Natural killer cell (primary cell): ENCODE results near the gene PLA2G4A. TPM values are rescaled to one million over a fixed set of nuclear protein-coding genes. Genes with fewer than 3 reads are reported as not detected.

ENCODE experiments used
- ATAC-seq, 3 donors: fragments of 150-1000 bp in 2 of 3; fragments of 200-7000 bp in 1 of 3; cut with Tn5 transposase; 1 replicate in 1 of 3; 2 replicates in 2 of 3; pipeline ENCODE4 v1.10.0; 2021; ENCODE audit warnings: mild to moderate bottlenecking in 2 of 3, moderate library complexity in 2 of 3
- DNase-seq, 2 donors: peaks; one replicate each; pipeline versions ENCODE4 v3.0.0 to v3.0.0-alpha.2; 2013 to 2021; ENCODE audit warnings: mixed read lengths in 1 of 2
- H3K27ac ChIP-seq: one replicate; pipeline ENCODE4 v1.5.1; 2013; ENCODE audit warnings: mild to moderate bottlenecking, low read length
- H3K27me3 ChIP-seq: one replicate; pipeline ENCODE4 v1.6.1; 2013; ENCODE audit warnings: low read length; ENCODE audit not compliant: control insufficient read depth, insufficient read depth
- H3K36me3 ChIP-seq: one replicate; pipeline ENCODE4 v1.6.1; 2013; ENCODE audit warnings: low read length; ENCODE audit not compliant: control insufficient read depth, insufficient read depth
- H3K4me1 ChIP-seq: one replicate; pipeline ENCODE4 v1.6.1; 2013; ENCODE audit warnings: low read length; ENCODE audit not compliant: control insufficient read depth, insufficient read depth
- H3K4me3 ChIP-seq: one replicate; pipeline ENCODE4 v1.5.1; 2013; ENCODE audit warnings: low read length
- H3K9me3 ChIP-seq: one replicate; pipeline ENCODE4 v1.6.1; 2013; ENCODE audit warnings: low read length; ENCODE audit not compliant: control insufficient read depth, insufficient read depth
- H3K27ac Mint-ChIP-seq, 2 donors: one replicate each; pipeline ENCODE4 v1.8.0; 2022; ENCODE audit warnings: mild to moderate bottlenecking in 2 of 2, mixed read lengths in 2 of 2, moderate library complexity in 1 of 2
- H3K27me3 Mint-ChIP-seq, 2 donors: one replicate each; pipeline ENCODE4 v1.8.0; 2022; ENCODE audit warnings: low read depth in 2 of 2, mixed read lengths in 2 of 2
- H3K36me3 Mint-ChIP-seq: one replicate; pipeline ENCODE4 v1.8.0; 2022; ENCODE audit warnings: mixed read lengths
- H3K4me1 Mint-ChIP-seq, 2 donors: one replicate each; pipeline ENCODE4 v1.8.0; 2022; ENCODE audit warnings: mixed read lengths in 2 of 2
- H3K4me3 Mint-ChIP-seq: one replicate; pipeline ENCODE4 v1.8.0; 2022; ENCODE audit warnings: mild to moderate bottlenecking, moderate library complexity, mixed read lengths
- H3K9me3 Mint-ChIP-seq, 2 donors: one replicate each; pipeline ENCODE4 v1.8.0; 2022; ENCODE audit warnings: mixed read lengths in 2 of 2
- CTCF ChIP-seq: fragments of 200-600 bp; IDR thresholded peaks from one replicate; pipeline ENCODE4 v1.8.0; 2022; ENCODE audit warnings: antibody characterized with exemption
- WGBS: methylation state at CpG from one replicate; pipeline ENCODE4 v1.1.7; 2013; ENCODE audit warnings: missing lambda C conversion rate; ENCODE audit not compliant: insufficient coverage; 5-methylcytosine and 5-hydroxymethylcytosine counted together
- intact Hi-C: fragments of 100-400 bp; cut with micrococcal nuclease; formaldehyde crosslinking; loops from one replicate; pipeline ENCODE4 v1.14.2; 2022
- total RNA-seq, 4 donors: library from RNA; stranded (reverse); fragments of 120-200 nt in 1 of 4; gene quantifications; one replicate each; pipeline versions ENCODE4 v1.2.3 to v1.2.4, GENCODE V29; 2013 to 2022

Gene PLA2G4A
- total RNA-seq, 3 donors from 2014 or later (not counting 1 experiment from before 2014, with no cell fraction given), result 0.33 to 1.3 (median 0.45) TPM

- peaks cover 0 to 2% of the 10 kb centered on the region in 2 donors for H3K9me3 Mint-ChIP-seq
- H3K27ac Mint-ChIP-seq, result no peak overlapping the region
- Histone ChIP-seq H3K36me3 (no peaks in the 10 kb centered on the region), H3K27me3 (no peaks in the 10 kb centered on the region), H3K4me1 (no peaks in the 10 kb centered on the region), H3K4me3 (no peak overlapping the region), H3K27ac (no peak overlapping the region), H3K9me3 (no peaks in the 10 kb centered on the region)
- intact Hi-C loops, result no loop called here
- no peak for TF ChIP-seq CTCF
- DNase-seq (no peak), ATAC-seq (no peak)
- 87% methylated on average over 2 of the region's 4 CpGs for WGBS
- H3K4me3 Mint-ChIP-seq, result no peak overlapping the region
- H3K36me3 Mint-ChIP-seq, result no peaks in the 10 kb centered on the region
- H3K27me3 Mint-ChIP-seq, result no peaks in the 10 kb centered on the region
- no peaks in the 10 kb centered on the region for H3K4me1 Mint-ChIP-seq
Observed at GRCh38 chr1:186966456-186966855, 137.7 kb downstream of the PLA2G4A start.

- Histone ChIP-seq H3K9me3 (no peaks in the 10 kb centered on the region), H3K27me3 (no peaks in the 10 kb centered on the region), H3K4me1 (no peaks in the 10 kb centered on the region), H3K36me3 (no peaks in the 10 kb centered on the region), H3K4me3 (no peak overlapping the region), H3K27ac (no peak overlapping the region)
- H3K9me3 Mint-ChIP-seq, result peaks cover 0 to 2% of the 10 kb centered on the region in 2 donors
- DNase-seq (no peak), ATAC-seq (no peak)
- no peak overlapping the region for H3K4me3 Mint-ChIP-seq
- no peaks in the 10 kb centered on the region for H3K27me3 Mint-ChIP-seq
- H3K4me1 Mint-ChIP-seq, result no peaks in the 10 kb centered on the region
- intact Hi-C loops, result no loop called here
- H3K27ac Mint-ChIP-seq, result no peak overlapping the region
- no peak for TF ChIP-seq CTCF
- WGBS, result no CpG with 5 or more reads among the region's 2 CpGs
- H3K36me3 Mint-ChIP-seq, result no peaks in the 10 kb centered on the region
Observed at GRCh38 chr1:186967656-186968394, 139.1 kb downstream of the PLA2G4A start.

- Histone ChIP-seq H3K4me3 (no peak overlapping the region), H3K27ac (no peak overlapping the region), H3K36me3 (no peaks in the 10 kb centered on the region), H3K27me3 (no peaks in the 10 kb centered on the region), H3K4me1 (no peaks in the 10 kb centered on the region), H3K9me3 (no peaks in the 10 kb centered on the region)
- ATAC-seq (no peak), DNase-seq (no peak)
- peaks cover 0 to 4% of the 10 kb centered on the region in 2 donors for H3K4me1 Mint-ChIP-seq
- no peaks in the 10 kb centered on the region for H3K27me3 Mint-ChIP-seq
- H3K36me3 Mint-ChIP-seq, result no peaks in the 10 kb centered on the region
- 40% methylated on average over 1 of the region's 3 CpGs for WGBS
- H3K4me3 Mint-ChIP-seq, result no peak overlapping the region
- no peak for TF ChIP-seq CTCF
- intact Hi-C loops, result no loop called here
- H3K9me3 Mint-ChIP-seq, result no peaks in the 10 kb centered on the region
- H3K27ac Mint-ChIP-seq, result no peak overlapping the region
Observed at GRCh38 chr1:186974774-186975181, 146.0 kb downstream of the PLA2G4A start.

- Histone ChIP-seq H3K27me3 (no peaks in the 10 kb centered on the region), H3K9me3 (no peaks in the 10 kb centered on the region), H3K27ac (no peak overlapping the region), H3K36me3 (no peaks in the 10 kb centered on the region), H3K4me1 (no peaks in the 10 kb centered on the region), H3K4me3 (no peak overlapping the region)
- Mint-ChIP-seq H3K36me3 (no peaks in the 10 kb centered on the region), H3K9me3 (no peaks in the 10 kb centered on the region), H3K4me3 (no peak overlapping the region), H3K4me1 (peaks cover 0 to 4% of the 10 kb centered on the region in 2 donors), H3K27ac (no peak overlapping the region), H3K27me3 (no peaks in the 10 kb centered on the region)
- intact Hi-C loops, result no loop called here
- WGBS, result no CpG with 5 or more reads among the region's 1 CpG
- TF ChIP-seq CTCF, result no peak
- ATAC-seq (no peak), DNase-seq (no peak)
Observed at GRCh38 chr1:186975220-186975619, 146.5 kb downstream of the PLA2G4A start.
